Amniotic epithelial cell (primary cell): ENCODE measurements around the gene PSMB10.
A peak's percentile ranks its signal among the peaks of the same experiment; 100 is the strongest.

ENCODE experiments used
- DNase-seq: peaks from one replicate; pipeline ENCODE4 v3.0.0-alpha.2; 2010; ENCODE audit warnings: low read depth

The PSMB10 gene

DNA sequence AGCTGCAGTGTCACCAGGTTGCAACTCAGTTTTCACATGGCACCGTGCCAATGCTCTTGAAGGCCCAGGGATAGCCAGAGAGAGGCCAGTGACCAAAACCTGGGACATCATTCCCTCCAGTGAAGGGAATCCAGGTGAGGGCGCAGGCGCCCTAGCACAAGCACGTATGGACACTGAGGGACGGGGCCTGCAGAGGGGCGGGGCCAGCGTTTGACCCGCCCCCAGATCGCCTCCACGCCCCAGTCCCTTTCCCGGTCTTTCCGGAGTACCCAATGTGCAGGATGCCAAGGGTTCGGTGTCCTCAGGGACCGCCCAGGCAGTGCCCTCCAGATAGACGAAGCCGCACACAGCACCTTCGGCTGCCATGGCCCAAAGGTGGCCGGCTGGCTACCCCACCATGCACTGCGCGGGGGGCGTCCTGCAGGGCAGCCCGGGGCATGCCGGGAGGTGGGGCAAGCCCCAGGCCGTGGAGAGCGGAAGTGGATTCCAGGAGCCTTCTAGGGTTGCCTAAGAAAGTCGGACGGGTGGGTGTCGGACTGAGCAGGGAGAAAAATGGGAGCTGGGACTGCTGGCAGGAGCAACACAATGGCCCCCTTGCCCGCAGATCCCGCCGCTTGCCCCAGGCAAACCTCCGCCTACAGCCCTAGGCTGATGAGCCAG, 27.1 kb upstream of the PSMB10 start:
- peak; percentile 51 for DNase-seq

DNA sequence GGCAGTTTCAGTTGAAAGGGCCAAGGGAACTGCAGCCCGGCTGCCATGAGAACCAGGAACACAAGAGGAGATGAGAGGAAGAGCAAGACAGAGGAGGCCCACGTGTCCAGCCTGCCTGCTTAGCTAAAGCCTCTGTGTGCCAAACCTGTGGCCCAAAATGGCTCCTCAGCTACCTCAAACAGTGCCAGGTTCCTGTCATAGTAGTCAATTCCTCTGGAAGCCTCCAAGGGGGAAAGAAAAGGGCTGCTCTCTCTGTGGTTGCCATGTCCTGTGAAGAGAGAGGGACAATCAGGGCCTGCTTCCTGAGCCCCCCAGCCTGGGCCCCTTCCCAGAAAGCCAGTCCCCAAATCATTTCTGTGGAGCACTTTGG, 26.6 kb upstream of the PSMB10 start:
- no peak for DNase-seq

DNA sequence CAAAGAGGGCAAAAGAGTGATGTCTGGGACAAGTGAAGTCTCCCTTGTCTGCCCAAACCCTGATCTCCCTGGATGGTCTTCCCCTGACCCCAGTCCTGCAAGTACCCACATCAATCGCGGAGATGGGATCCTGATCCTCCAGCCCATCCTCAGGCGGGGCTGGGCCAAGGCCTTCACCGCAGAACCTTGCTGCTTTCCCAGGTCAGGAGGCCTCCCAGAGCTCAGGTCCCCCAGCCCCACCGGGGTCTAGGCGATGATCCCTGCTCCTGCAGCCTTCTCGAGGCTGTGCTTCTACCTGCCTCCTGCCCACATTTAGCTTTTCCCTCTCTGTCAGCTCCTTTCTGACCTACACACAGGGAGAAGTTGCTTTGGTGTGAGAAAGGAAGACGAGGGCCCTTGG, 25.5 kb upstream of the PSMB10 start:
- DNase-seq, result no peak

DNA sequence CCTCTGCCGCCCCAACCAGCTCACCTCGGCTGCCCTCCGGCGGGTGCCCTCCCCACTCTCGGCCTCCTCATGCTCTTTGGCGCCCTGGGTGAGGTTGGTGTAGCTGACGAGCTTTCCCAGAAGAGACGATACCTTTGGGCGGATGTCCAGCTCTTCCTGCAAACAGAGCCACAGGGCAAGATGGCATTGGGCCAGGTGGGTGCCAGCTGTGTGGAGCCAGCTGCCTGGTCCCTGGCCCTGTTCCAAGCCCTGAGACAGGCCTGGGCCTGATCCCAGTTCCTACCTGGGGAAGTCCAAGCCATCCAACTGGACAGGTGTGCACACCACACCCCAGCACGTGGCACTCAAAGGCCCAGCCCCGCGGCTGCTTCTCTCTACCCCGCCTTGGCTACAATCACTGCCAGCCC, 24.9 kb upstream of the PSMB10 start:
- no peak for DNase-seq

DNA sequence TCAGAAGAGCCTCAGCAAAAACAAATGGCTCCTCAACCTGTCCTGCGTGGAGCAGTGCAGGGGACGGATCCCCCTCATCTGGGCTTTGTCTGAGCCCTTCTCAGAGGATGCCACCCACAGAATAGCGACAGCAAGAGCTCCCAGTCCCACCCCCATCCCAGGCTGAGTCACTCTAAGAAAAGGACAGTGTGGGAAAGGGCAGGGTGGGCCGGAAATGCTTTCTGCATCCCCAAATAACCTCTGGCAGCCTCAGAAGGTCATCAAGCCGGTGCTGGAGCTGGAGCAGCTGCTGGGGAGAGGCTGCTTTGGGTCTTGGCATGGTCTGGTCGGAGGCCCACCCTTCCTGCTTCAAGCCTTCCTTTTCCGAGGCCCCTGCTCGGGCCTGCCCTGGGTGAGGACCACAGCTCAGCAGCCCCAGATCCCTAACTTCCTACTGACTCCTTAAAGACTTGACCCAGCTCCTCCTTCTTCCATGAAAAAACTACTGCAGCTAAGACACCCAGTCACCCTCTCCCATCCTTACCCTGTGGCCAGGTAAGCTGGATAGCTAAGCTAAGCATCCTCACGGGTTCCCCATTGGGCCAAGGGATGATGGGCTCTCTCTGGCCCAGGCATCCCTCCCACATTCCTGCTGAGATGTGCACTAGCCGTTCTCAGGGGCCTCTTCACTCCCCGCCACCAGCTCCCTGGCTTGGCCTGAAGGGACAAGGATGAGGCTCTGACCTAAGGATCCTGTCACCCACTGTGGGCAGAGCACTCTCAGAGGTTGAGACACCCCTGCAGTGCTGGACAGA, 23.1 kb upstream of the PSMB10 start:
- DNase-seq, result no peak

DNA sequence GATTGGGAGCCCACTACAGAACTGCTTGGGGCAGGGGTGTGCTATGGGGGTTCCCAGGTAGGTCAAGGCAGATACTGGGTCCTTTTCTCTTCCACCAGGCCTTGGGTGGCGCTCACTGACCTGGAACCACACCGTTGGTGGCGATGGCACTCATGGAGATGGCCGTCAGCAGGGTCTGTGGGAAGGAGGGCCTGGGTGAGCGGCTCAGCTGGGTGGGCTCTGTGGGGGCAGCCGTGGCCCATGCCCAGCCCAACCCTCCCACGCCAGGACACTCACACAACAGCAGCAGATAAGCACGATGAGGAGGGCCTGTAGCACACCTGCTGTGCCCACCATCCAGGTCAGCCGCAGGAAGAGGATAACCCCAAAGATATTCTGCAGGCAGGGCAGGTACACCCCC, 21.0 kb upstream of the PSMB10 start:
- no peak for DNase-seq

DNA sequence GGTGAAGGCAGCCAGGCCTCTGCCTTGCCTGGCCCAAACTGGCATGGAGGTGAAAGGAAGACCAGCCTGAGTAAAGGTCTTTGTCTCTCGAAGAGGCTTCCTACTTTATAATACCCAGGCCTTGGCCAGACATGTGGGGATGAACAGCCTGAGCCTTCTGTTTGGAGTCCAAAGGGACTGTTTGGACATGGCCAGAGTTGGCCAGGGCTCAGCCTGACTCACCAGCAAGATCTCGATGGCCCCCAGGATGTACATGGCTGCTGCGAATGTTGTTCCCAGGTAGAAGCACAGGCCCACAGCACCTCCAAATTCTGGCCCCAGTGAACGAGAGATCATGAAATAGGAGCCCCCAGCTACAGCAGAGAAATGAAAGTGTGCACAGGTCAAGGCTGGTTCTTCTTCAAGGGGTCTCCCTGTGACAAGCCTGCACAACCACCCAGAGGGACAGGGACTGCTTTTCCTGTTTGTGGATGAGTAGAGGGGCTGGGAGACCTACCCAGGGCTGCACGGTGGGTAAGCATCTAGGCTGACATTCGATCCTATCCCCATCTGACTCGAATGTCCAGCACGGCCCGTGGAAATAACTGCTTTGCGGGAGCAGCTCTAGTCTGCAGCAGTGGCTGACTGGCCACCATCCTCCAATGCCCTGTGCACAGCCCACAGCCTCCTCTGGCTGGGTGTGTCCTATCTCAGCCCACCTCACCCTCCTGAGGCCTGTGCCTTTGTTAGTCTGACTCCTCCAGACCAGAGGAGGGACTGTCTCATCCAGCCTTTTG, 18.0 kb upstream of the PSMB10 start:
- no peak for DNase-seq

DNA sequence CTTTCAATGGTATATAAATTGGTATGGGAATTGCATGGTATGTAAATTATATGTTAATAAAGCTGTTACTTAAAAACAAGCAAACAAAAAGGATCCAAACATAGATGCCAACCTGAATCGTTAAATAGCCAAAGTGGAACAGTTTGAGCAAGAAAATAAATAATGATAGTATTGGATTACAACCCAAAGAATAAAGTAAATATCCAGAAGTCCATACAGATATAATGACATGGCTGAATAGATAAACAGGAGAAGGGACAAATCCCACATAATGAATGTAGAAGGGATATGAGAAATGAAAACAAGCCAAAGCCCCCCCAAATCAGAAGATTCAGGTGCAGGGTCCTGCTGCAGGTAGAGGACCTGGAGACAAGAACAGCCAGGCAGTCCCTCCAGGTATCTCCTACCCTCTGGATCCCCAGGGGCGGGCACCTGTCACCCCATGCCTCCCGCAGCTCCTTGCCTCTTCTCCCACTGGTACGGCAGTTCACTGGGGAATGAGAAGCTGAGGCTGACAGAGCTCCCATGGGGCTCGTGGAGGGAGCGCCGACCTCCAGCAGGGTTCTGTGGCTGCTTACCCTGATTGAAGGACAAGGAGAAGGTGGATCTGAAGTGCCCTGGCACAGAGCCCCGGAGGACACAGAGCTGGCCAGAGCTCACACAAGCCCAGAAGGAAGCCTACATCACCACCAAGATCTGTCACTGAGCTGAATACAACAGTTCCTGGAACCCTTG, 17.2 kb upstream of the PSMB10 start:
- no peak for DNase-seq

DNA sequence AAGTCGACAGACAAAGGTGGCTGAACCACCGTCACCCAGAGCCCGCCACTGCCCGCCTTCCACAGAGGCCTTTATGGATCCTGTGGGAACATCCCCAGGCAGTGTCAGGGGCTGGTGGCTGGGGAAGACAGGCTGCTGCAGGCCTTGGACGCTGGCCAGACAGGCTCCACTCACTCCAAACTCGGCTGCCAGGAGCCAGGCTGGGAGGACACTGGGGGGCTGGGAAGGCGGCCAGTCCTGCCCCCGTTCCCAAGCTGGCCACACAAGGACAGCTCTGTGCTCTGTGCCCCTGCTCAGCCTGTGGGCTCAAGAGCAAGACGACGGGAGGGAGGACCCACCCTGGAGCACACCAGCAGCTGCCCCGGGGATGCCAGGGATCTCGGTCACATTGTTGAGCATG, 14.8 kb upstream of the PSMB10 start:
- no peak for DNase-seq

DNA sequence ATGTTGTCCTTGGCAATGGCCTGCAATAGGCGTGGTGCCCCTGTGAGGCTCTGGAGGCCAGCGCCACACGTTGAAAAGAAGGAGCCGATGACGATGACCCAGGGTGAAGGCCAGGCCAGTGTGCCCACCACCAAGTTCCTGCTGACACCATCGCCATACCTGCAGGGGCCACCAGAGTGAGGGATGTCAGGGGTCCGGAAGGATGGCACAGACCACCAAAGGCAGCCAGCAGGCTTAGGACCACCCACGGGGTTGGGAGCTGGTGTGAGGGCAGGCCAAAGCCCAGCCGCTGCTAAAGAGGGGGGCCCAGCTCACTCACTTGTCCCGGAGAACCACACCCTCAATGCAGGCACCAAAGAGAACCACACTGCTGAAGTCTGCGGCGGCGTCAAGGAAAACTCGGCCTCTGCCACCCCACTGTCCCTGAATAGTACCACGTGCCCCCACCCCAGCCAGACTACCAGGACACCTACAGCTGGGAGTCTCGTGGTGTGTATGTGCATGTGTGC, 13.7 kb upstream of the PSMB10 start:
- no peak for DNase-seq

DNA sequence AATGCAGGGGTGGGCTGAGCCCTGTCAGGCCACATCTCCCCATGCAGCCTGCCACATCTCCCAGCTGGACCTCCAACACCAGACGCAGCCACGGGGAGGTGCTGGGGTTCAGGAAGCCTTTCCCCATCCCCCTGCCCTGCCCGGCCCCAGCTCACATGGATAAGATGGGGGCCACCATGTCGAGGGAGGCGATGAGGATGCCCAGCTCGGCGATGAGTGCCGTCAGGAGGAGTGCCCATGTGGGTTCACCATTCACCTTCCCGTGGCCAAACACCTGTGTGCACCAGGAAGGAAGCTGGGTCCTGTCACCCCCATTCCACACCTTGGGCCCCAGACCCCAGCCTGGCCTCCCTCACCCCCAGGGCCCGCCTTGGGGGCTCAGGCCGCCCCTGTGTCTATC, 13.0 kb upstream of the PSMB10 start:
- no peak for DNase-seq

DNA sequence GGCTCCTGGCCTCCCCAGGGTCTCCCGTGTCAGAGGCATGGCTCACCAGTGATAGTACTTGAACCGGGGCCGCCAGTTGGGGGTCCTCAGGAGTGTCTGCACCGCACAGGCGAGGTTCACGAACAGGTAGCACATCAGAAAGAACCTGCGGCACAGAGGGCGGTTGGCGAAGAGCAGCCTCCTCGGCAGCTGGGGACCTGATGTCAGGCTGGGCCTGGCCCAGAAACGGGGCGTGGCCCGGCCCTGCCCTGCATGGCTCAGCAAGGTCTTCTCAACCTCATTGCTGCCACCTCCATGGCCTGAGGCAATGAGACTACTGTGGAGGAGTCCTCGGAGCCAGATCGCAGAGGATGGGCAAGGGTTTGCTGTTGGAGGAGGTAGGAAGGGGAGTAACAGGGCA, 11.4 kb upstream of the PSMB10 start:
- DNase-seq, result no peak

DNA sequence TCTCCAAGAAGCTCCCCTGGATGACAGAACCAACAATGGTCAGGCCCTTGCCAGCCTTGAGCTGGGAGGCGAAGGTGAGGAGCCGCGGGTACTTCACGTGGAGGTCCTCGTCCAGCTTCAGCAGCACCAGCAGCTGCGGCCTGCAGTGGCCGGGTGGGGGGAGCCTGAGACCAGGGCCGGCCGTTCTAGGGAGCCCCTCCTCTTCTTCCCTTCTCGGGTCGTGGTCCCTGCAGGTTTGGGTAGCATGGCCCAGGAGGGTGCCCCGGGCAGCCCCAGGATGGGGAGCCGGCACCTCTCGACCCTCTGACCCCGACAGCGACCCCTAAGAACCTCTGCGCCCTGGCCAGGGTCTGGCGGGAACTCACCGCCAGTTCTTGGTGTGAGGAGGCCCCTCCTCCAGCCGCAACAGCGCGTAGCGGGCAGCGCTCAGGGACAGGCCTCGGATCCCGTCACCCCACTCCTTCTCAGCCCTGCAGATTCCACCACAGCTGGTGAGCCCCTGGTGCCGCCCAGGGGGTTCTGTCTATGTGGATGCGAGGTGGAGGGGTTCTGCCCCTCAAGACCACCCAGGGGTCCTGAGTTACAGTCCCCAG, 10.4 kb upstream of the PSMB10 start:
- DNase-seq, result no peak

DNA sequence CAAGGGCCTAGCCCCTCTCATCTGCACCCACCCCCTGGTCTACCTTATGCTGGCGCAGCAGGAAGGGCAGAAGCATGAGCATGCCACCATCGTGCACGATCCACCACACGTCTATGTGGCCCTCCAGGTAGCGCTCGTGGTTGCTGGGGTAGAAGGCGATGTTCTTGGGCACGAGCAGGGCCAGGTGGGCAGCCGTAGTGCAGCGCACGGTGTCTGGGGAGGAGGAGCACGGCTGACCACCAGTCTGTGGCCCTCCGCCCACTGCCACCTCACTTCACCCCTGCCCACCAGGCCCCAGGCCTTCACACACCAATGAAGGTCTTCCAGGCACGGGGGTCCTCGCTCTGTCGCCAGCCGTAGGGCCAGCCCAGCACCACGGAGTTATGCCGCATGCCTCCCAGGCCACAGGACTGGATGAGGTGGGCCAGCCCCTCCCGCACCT, 9.5 kb upstream of the PSMB10 start:
- no peak for DNase-seq

DNA sequence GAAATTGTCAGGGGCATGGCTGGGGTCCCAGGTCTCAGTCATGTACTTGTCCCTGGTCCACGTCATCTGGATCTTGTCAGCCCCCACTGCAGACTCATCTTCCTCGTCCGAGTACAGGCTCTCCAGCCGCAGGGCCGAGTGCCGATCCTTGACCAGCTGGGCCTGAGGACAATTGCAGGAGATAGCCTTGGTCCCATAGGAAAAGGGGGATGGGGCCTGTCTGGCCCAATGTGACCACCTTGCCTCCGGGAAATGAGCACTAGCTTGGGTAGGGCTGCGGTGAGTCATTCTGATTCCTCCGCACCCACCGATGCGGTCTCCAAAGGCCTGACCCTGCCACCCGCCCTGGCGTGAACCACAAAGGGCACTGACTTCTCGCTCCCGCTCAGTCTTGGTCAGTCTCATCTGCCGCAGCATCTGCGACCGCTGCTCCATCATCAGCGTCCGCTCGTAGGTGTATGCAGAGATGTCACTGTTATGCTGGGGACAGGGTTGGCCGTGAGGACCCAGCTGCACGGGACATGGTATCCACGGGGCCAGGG, 8.8 kb upstream of the PSMB10 start:
- DNase-seq, result no peak

DNA sequence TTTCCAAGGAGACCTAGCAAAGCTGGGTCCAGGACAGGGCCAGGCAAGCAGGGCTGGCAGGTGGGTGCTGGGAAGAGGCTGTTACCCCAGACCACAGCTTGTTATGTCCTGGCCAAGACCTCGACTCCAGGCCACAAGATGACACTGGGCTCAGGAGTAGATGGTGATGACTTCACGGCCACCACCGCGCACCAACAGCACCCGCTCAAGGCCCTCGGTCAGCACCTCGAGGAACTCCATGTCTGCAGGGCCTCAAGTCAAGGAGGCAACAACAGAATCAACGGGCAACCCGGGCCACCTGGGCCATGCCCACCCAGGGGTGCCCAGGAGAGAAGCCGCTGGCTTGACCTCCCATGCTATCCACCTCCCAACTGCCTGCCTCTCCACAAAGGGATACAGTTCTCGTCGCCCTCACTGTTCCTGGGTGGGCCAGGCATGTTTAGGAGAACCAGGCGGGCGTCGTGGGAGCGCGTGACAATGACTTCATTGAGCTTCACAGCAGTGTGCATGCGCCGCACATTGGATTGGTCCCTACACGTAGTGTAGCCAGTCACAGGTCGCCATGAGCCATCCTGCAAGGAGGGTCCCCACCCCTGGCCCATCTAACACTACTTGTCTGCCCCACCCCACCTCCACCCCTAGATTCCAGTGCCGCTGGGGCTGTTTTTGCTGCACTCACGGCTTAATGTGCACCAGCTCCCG, 8.2 kb upstream of the PSMB10 start:
- DNase-seq, result no peak

DNA sequence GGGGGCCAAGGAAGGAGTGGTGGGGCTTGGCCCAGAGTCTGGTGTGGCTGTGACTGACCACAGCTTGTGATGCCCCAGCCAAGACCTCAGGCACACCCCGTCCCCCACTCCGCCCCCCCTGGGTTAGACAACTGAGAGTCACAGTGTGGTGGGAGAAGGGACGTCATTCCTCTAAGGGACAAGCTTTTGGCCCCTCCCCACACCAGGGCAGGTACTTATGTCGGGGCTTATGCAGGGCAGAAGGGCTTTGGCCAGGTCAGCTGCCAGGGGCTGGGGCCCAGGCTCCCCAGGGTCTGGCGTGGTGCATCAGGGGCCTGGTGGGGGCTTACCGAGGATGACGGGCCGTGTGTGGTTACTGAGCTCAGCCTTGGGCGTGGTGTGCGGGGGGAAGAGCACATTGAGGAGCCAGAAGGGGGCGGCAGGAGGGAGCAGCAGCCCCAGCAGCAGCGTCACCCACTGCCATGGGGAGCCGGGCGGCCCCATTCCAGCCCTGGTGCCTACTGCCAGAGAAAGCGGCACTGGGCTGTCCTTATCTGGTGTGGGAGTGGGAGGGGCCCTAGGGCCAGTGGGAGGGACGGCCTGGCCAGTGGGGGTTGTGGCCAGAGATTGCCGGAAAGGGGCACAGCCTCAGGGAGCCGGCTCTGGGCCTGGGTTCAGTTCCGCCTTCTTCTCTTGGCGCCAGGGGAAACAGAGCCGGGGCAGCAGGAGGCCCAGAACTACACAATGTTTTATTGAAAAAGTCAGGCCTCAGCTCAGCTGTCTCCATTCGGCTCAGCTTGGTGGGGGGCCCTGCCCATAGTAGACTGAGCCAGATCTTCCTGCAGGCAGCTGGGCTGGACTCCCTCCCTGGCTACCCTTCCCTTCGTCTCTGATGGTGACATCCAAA, 7.2 kb upstream of the PSMB10 start, which contains the start of gene LCAT:
TSS of gene LCAT (minus strand) at position 502 of the 886 bp plus-strand sequence. CDS start at position 483, 19 bp downstream.
- peak; percentile 59 for DNase-seq

DNA sequence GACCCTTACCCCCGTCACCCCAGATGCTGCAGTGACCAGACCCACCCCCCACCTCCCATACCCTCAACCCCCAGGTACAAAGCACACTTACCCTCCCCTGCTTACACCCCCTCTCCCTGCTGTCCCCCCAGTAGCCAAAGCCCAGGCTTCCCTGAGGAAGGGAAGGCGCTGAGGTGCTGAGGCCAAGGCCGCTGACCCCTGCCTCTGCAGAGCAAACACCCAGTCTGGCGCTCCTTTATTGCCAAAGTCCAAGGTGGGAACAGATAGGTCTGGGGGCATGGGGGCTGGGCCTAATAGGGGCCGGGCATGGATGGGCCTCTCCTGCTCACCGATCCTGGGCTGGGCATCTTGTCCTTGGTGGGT, 6.6 kb upstream of the PSMB10 start:
- no peak for DNase-seq

DNA sequence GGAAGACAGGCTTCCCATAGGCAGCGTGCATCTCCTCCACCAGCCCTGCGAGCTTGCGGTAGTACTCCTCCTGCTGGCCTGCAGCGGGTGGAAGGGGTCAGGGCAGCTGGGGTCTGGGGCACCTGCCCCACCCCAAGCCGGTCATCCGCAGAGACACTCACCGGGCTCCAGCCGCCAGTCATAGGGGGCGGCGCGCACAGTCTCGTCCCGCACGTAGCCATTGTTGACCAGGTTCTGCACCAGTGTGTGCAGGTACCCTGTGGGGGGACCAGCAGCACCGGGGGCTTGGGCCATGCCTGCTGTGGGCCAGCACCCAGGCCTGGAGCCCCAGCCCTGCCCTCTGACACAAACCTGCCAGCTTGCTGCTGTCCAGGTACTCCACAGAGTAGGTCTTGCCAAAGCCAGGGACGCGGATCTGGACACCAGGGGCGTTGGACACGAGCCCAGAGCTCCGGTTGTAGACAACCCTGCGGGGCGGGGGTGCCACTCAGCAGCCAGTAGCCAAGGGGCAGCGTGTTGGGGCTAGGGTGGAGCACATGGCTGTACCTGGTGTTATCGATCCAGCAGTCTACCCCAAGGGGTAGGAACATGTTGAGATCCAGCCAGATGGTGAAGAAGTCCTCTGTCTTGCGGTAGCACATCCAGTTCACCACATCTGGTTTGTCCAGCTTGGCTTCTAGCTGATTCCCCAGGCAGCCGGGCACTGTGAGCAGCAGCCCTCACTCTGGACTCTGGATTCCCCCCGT, 6.0 kb upstream of the PSMB10 start:
- DNase-seq, result no peak
